Measurements from ENCODE around the gene GNG5.

The GNG5 gene

GRCh38 chr1:84510165-84510564, 3.8 kb upstream of the GNG5 start:
- TF ChIP-seq POLR2AphosphoS5 (IDR thresholded peaks at IDR 0.05; ENCODE audit: low read depth, low read length) (no peak), TAF1 (IDR thresholded peaks at IDR 0.05; ENCODE audit: borderline replicate concordance, insufficient read depth, low read length) (no peak), FOXP2 (optimal IDR thresholded peaks at IDR 0.05; ENCODE audit: borderline replicate concordance, extremely low read depth, extremely low read length, insufficient read depth) (no peak), SIN3A (IDR thresholded peaks at IDR 0.05; ENCODE audit: borderline replicate concordance, insufficient read depth, low read length) (no peak)
- TF ChIP-seq, protein P1, sequence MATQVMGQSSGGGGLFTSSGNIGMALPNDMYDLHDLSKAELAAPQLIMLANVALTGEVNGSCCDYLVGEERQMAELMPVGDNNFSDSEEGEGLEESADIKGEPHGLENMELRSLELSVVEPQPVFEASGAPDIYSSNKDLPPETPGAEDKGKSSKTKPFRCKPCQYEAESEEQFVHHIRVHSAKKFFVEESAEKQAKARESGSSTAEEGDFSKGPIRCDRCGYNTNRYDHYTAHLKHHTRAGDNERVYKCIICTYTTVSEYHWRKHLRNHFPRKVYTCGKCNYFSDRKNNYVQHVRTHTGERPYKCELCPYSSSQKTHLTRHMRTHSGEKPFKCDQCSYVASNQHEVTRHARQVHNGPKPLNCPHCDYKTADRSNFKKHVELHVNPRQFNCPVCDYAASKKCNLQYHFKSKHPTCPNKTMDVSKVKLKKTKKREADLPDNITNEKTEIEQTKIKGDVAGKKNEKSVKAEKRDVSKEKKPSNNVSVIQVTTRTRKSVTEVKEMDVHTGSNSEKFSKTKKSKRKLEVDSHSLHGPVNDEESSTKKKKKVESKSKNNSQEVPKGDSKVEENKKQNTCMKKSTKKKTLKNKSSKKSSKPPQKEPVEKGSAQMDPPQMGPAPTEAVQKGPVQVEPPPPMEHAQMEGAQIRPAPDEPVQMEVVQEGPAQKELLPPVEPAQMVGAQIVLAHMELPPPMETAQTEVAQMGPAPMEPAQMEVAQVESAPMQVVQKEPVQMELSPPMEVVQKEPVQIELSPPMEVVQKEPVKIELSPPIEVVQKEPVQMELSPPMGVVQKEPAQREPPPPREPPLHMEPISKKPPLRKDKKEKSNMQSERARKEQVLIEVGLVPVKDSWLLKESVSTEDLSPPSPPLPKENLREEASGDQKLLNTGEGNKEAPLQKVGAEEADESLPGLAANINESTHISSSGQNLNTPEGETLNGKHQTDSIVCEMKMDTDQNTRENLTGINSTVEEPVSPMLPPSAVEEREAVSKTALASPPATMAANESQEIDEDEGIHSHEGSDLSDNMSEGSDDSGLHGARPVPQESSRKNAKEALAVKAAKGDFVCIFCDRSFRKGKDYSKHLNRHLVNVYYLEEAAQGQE (IDR thresholded peaks at IDR 0.05; ENCODE audit: insufficient read depth in 1 of 2, low read depth in 2 of 2, low read length in 2 of 2): no peak

GRCh38 chr1:84509029-84509428, 2.6 kb upstream of the GNG5 start:
- TF ChIP-seq POLR2AphosphoS5 (IDR thresholded peaks at IDR 0.05; ENCODE audit: low read depth, low read length) (no peak), FOXP2 (optimal IDR thresholded peaks at IDR 0.05; ENCODE audit: borderline replicate concordance, extremely low read depth, extremely low read length, insufficient read depth) (no peak), TAF1 (IDR thresholded peaks at IDR 0.05; ENCODE audit: borderline replicate concordance, insufficient read depth, low read length) (no peak)
- TF ChIP-seq, protein P1 (IDR thresholded peaks at IDR 0.05; ENCODE audit: insufficient read depth in 1 of 2, low read depth in 2 of 2, low read length in 2 of 2): no peak

DNA sequence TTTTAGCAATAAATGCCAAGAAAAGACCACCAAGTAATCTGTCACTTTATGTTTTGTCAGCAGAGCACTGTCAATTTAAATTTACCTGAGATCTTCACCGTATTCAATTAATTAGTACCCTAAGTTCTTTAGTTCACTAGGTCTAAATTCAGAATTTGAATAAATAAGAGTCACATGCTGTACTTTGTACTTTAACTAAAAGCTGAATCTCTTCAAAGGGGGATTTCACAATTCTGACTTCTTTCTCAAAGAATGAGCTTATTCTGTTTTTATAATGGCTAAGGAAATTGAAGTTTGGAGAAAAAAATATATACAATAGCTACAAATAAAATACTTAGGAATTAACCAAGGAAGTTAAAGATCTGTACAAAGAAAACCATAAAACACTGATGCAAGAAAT, 2.1 kb upstream of the GNG5 start:
- TF ChIP-seq POLR2AphosphoS5 (IDR thresholded peaks at IDR 0.05; ENCODE audit: low read depth, low read length) (no peak), FOXP2 (optimal IDR thresholded peaks at IDR 0.05; ENCODE audit: borderline replicate concordance, extremely low read depth, extremely low read length, insufficient read depth) (no peak), TAF1 (IDR thresholded peaks at IDR 0.05; ENCODE audit: borderline replicate concordance, insufficient read depth, low read length) (no peak), SIN3A (IDR thresholded peaks at IDR 0.05; ENCODE audit: borderline replicate concordance, insufficient read depth, low read length) (no peak)
- TF ChIP-seq, protein P1 (IDR thresholded peaks at IDR 0.05; ENCODE audit: insufficient read depth in 1 of 2, low read depth in 2 of 2, low read length in 2 of 2): no peak

DNA sequence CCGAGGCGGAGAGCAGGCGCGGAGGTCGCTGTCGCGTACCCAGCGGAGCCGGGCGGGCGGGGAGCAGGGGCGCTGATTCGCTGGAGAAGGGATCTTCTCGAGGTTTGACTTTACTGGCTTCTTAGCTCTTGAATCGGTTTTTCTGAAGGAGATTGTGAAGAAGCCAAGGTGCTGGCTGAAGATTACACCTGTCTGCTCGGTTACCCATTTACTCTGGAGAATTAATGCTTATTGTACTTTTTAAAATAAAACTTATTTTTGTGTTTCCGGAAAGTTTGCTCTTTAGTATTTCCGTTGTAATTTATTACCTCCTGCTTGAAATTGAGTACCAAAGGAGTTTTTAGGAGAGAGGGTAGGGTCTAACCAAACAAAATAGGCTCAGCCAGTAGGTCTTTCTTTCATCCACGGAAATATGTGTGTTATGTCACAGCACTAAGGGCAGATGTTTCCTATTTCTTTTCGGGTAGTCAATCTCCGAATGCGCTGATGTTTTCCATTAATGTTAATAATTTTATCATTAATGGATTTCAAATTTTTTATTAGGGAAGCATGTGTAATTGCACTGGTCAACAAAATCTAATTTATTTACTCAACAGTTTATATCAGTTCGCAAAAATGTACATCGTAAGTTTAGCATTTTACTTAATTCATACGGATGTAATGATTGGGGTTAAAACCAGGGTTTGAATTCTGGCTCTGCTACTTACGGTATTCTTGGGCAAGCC, 510 bp upstream of the GNG5 start:
- TF ChIP-seq TAF1 (IDR thresholded peaks at IDR 0.05; ENCODE audit: borderline replicate concordance, insufficient read depth, low read length) (no peak), SIN3A (IDR thresholded peaks at IDR 0.05; ENCODE audit: borderline replicate concordance, insufficient read depth, low read length) (no peak), POLR2AphosphoS5 (IDR thresholded peaks at IDR 0.05; ENCODE audit: low read depth, low read length) (no peak; the same call in 1 of the 2 replicates), FOXP2 (optimal IDR thresholded peaks at IDR 0.05; ENCODE audit: borderline replicate concordance, extremely low read depth, extremely low read length, insufficient read depth) (no peak)
- TF ChIP-seq, protein P1 (IDR thresholded peaks at IDR 0.05; ENCODE audit: insufficient read depth in 1 of 2, low read depth in 2 of 2, low read length in 2 of 2): no peak
